ENCODE measurements around the gene VOPP1.
A peak's percentile ranks its signal among the peaks of the same experiment; 100 is the strongest.

Gene VOPP1

DNA sequence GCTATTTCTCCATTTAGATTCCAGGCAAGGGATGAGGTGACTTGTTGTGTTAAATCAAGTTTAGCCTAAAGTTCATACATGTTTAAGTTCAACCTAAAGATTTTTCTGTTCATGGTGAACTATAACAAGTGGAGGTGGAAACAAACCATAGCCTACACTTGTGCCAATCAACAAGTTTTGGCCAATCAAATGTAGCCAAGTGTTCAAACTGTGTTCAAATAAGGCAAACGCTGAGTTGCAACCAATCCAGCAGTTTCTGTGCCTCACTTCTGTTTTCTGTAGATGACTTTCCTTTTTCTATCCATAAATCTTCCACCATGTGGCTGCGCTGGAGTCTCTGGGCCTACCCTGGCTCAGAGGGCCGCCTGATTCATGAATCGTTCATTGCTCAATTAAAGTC lies 4.5 kb upstream of the VOPP1 start:
- DNase-seq = no peak

DNA sequence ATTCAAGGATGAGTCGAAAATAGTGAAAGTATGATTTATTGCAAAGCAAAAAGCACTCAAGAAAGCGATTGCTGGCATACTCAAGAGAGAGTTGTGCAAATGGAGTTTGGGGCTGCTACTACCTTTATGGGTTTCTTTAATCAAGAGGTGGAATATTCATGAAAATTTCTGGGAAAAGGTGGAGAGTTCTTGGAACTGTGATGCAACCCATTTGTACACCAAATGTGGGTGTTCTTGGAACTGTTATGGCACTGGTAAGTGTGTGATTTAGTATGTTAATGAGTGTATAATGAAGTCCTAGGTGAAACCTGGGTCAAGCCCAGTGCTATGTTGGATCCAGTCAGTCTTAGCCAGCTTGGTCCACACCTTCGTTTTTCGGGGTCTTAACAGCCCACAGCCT lies 3.4 kb upstream of the VOPP1 start:
- DNase-seq = no peak

DNA sequence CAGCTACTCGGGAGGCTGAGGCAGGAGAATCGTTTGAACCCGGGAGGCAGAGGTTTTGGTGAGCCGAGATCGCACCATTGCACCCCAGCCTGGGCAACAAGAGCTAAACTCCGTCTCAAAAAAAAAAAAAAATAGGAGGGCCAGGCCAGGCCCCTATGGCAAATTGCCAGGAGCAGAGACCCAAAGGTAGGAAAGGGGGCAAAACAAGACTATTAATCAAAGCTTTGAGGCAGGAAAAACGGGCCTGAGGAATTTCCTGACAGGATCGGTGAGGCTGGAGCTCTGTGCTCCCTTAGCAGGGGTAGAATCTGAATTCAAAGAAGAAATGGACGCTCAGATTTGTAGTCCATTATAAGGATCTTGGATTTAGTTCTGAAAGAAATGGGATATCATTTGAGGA lies 2.8 kb upstream of the VOPP1 start:
- no peak for DNase-seq

DNA sequence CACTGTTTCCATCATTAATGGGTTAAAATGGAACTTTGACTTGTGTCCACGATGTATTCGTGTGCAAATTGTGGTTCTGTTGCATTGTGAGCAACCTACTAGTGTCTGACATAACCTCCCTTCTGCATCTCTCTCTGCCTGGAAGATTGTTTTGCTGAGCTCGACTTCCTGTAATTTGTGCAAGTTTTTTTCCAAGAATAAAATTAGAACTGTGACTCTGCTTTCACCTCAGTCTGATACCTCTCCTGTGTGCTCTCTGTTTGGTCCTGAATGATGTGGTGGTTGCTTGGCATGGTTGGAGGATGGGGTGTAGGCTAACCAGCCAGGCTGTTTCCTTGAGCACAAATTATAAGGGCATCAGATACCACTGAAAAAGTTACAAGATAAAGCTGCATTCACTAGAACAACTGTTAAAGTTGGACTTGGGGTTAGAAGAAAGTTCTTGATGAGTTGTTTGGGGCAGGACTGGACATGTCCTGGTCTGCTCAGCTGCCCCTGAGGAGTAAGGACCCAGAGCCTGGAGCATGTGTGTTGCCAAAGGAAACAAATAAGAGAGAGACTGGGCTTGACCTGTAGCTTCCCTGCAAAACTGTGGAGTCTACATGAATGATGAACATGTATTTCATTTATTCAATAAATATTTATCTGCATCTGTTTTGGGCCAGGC lies 1.9 kb upstream of the VOPP1 start:
- DNase-seq = peak; percentile 28

DNA sequence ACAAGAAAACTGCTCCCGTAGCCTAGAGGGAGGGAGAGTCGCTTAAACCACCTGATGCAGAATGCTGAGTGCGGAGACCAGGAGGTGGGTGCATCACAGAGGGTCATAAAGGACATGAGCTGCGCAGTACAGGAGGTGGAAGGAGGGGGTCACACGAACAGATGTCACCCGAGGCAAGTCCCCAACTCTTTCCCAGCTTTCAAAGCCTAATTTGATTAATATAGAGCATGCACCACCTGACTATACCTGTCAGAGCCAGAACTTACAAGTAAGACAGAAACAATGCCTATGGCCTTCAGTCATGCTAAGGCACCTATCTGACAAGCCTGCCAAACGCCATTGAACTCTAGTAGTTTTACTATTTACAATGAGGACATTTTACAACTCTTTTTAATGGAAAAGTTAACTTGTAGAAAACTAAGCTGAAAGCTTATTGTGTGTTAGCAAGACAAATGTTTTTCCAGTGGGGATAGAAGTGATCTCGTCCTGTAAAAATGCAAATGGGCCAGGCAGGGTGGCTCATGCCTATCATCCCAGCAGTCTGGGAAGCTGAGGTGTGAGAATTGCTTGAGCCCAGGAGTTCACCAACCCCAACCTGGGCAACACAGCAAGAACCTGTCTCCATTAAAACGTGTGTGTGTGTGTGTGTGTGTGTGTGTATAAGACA lies 1.1 kb upstream of the VOPP1 start:
- DNase-seq = no peak

DNA sequence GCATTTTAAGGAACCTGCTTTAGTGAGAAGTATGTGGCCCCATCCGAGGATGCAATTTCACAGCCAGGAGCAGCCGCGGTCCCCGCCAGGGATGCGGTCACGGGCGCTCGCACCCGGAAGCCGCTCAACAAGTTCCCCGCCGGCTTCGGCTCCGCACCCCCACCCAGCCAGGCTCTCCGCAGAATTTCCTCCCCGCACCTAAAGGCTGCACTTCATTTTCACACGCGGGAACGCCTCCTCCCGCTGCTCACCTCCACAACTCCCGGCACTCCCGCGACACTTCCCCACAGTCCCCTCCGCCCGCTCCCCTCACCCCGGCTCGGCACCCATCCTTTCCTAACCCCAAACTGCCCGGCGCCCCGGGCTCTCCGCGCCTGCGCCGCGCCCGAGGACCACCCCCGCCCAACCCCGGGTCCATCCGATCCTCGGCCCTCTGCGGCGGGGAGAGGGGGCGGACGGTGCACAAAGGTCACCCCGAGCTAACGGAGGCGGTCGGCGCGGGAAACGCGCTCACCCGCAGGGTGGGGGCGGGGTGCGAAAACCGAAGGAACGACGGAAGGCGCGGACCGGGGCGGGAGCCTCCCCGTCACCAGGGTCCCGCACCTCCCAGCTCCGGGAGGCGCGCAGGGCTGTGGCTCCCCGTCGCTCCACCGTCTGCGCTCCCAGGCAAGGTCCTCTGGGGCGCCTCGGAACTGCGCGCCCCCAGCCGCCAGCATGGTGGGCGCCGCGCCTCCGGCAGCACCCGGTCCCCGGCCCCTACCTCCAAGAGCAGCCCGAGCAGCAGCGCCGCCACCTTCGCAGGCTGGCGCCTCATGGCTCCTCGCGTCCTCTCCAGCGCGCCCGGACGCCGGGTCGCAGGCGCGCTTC lies 558 bp downstream of the VOPP1 start:
- peak; percentile 67 for DNase-seq

DNA sequence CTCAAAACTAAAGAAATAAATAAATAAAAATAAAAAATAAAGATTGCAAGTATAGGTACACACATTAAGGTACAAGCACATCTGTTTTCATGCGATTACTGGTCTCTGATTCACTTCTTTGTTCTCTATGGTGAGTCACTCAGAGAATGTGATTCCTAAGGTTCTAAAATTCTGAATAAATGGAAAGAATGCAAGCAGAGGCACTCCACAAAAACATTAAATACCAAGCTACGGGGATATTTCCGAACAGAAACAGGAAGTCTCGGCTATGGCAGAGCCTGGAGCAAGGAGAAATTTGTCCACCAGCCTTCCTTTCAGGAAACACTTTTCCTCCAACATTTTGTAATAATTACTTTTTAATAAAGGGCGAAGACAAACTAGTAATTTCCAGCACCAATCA lies 1.4 kb downstream of the VOPP1 start:
- DNase-seq = no peak

DNA sequence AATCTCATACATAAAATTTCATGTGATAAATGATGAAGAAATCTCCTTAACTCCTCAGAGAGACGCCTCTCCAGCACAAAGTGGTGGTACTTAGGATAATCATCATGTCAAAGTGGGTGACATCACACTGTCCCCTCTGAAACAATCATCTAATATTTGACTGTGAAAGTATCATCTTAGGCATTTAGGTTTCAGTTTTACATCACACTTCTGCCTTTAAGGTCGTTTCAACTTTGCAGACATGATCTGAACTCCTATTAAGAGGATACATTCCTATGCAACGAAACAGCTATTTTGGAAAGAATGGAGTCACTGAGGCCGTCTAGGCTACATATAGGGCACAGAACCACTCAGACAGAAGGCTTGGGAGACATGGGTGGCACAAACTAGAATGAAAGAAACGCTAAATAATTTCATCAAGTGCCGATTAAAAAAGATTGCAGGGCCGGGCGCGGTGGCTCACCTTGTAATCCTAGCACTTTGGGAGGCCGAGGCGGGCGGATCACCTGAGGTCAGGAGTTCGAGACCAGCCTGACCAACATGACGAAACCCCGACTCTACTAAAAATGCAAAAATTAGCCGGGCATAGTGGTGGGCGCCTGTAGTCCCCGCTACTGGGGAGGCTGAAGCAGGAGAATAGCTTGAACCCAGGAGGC lies 2.0 kb downstream of the VOPP1 start:
- DNase-seq = no peak

DNA sequence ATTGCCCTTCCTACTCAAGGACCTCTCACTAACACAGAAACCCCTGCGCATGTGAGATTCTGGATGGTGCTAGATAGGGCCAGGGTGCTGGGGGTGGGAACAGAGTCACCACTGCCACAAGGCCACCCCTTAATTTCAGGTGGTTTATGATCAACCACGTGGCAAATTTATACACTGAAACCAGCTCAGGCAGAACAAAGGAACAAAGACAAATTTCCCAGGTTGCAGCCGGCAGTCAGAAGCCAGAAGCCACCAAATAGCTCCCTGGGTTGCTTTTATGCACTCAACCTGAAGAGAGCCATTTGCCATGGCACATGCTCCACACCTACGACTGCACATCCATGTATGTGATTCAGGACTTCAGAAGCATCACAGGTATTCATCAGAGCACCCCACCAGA lies 2.5 kb downstream of the VOPP1 start:
- peak; percentile 44 for DNase-seq

DNA sequence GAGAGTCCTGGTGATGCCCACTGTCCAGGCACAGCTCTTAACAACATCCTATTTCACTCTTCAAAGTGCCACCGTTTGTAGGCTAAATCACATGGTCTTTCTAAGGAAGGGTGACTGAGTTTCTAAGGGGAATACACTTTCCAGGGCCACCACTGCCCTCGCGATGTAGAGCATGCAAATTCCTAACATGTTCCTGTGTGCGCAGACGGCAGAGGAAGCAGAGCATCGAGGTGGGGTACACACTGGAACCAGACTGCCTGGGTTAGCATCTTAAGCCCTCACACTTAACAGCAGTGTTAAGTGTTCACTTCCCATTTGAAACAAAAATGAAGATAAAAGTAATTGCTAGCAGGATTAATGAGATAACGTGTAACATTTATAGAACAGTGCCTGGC lies 3.0 kb downstream of the VOPP1 start:
- no peak for DNase-seq

DNA sequence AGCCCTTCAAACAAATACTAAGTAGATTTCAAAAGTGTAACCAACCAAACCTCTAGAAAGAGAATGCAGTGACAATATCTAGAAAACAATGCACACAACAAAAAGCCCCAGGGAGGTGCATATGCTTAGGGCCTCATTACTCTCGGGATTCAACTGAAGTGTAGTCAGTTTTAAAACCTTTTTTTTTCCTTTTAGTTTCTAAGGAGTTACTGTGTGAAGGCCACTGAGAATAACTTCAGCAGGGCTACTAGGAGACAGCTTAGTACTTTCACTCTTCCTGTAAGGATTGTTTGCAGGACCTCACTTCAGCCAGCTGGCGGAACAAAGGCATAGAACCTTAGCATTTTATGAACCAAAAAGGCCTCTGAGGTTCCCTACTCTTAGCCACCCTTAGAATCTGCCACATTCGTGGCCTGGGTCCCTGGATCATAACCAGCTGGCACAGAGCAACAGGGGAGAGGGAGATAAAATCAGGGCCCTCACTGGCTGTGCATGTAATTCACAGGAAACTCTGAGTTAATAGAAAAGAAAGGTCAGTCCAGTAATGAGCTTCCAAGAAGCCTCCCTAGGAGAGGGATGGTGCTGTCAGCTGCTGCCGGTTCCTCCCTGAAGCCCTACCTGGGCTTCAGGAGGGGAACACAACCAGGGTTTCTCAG lies 3.6 kb downstream of the VOPP1 start:
- no peak for DNase-seq

DNA sequence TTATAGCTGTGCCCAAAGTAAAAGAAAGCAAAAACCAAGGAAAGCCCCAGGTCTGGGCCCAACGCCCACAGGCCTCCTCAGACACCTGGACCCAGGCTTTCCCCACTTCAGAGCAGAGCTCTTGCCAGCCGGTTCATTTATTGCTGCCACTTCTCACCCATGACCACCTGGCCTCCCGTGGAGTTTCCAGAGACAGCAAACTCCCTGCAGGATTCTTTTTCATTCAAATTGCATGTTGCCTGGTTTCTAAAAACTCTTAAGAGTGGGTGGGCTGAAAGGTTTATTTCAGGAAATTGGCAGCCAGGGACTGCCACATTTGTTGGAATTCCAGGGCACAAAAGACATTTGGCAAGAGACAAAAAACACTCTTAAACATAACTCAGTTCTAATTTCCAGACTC lies 4.7 kb downstream of the VOPP1 start:
- DNase-seq = no peak

DNA sequence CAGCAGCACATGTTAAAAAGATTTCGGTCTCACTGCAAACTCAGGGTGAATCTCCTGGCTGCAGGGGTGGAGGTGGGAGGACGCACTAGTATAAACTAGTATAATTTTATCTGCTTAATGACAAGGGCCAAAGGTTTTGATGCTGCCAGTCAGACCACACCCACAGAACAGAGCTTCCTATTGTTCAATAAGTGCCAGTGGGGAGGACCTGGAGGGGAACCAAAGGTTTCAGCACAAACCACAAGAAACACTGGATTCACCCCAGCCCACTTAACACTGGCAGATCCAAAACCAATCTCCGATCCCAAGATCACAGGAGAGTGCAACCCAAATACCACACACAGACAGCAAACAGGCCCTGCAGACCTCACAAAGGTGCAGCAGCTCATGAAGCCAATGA lies 6.6 kb downstream of the VOPP1 start:
- no peak for DNase-seq

DNA sequence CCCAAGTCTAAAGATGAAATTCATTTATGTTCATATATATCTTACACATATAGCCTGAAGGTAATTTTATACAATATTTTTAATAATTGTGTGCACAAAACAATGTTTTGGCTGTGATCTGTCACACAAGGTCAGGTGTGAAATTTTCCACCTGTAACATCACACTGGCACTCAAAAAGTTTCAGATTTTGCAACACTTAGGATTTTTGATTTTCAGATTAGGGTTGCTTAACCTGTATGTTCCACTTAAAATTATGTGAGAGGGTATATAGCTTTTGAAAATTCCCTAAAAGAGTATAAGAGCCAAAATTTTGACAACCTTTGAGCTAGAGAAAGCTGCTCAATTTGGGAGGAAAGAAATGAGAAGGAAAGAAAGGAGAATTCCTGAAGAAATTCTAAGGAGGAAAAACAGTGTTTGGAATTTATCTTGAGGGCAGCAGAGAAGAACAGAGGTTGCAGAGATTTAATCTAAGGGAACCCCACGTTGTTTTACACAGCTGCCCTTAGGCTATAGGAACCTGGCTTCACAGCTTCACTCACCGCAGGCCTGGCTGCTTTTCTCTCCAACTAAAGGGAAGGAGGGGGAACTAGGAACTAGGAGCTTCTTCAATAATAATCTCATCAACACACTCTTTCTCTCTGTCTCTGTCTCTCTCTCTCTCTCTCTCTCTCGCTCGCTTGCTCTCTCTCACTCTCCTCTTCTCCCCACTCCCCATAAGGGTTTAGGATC lies 8.5 kb downstream of the VOPP1 start:
- no peak for DNase-seq

DNA sequence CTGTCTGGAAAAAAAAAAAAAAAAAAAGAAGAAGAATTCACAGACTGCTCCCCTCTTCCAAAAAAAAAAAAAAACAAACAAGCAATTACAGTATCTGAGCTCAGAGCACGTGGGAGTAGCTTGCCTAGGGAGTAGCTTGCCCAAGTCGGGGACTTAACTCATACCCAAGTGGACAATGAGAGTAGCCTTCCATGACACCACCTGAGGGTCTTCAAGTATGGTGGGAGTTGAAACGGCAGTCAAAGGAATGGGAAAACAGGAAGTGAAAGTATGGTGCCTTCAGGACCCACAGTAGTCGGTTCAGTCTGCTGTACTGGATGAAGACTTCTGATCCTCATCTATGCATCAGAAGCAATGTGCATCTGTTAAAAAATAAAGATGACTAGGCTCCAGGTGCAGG lies 10.6 kb downstream of the VOPP1 start:
- no peak for DNase-seq

DNA sequence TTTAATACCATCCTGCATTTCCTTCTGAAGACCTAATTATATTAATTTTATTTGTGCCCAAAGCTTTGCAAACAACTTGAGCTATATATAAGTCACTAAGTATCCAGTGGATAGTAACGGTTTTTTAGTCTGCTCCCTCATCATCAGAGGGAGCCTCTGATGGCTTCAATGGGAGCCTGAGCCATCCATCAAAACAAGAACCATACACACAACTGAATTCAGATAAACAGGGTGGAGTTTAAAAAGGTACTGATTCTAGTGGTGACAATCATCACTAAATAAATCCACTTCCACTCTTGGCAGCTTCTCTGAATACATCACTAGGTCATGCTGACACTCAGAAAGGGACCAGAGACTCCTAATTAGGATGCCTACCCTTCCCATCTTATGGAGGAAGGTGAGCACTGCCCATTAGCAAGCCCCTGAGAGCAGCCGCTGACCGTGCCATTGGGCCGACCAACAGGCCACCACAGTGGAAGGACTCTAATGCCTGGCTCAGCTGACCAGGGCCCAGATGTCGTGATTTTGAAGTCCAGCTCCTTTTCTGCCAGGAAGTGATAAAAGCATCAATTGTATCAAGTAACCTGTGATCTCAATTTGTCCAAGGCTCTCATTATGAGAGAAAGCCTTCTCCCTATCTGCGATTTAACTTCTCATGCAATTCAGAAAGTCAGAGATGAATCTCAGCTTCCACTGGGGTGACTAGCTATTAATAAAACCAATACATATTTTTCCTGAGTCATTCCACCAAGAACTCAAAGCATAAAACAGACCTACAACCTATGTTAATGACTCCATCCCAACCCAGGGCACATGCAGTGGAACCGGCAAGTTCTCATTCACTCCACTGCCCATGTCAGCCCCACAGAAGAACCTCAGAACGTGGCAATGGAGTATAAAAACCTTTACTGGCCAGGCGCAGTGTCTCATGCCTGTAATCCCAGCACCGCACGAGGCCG lies 13.1 kb downstream of the VOPP1 start:
- no peak for DNase-seq

DNA sequence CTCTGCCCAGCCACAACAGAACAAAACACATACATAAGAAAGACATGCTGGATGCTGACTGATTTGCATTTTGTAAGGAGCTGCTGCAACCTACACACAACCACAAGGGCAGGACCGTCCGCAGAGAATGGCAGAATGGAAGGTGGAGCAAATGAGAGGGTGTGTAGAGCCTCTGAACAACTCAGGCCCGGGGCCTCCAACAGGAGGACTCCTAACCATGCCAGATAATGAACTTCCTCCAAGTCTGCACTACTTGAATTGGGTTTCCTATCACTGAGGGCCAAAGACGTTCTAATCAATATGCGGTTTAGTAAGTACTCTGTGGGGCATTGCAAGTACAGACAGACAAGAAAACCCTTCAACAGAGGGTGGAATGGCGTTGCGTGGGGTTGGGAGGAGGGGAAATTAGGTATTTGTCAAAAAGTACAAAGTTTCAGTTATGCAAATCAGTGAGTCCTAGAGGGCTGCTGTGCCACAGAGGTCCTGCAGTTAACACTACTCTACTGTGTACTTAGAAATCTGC lies 14.6 kb downstream of the VOPP1 start:
- DNase-seq = no peak

DNA sequence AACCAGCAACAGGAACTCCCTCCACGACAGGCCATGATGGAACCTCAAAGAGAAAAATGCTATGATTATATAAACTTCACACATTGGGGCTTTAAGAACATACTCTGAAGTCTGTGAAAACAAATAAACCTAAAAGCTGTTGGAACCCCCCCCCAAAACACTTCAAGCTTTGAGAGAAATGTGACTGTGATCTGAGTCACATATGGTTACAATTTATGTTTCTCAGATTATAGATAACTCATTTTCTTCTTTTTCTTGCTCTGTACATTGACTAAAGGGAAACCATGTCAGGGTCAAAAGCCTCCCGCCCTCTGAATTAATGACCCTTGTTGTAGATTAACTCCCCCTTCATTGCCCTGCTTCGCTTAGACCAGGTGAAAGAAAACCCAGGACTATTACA lies 15.8 kb downstream of the VOPP1 start:
- no peak for DNase-seq

DNA sequence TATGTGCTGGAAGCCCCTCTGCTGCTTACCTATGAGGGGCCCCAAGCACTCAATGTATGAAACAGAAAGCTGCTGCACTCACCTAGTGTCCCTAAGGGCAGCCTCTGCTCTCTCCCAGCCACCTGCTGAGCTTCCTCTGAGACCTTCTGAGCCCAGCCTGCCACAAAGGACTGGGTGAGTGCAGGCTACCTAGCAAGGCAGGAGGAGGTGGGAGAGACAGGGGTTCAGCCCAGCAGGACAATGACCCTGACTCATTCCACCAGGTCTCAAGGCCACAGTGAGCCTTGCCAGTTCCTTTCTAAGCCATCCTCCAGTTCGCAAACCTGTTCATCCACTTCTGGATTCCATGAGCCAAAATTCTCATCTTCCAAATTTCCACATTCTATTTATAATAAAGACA lies 16.3 kb downstream of the VOPP1 start:
- no peak for DNase-seq

DNA sequence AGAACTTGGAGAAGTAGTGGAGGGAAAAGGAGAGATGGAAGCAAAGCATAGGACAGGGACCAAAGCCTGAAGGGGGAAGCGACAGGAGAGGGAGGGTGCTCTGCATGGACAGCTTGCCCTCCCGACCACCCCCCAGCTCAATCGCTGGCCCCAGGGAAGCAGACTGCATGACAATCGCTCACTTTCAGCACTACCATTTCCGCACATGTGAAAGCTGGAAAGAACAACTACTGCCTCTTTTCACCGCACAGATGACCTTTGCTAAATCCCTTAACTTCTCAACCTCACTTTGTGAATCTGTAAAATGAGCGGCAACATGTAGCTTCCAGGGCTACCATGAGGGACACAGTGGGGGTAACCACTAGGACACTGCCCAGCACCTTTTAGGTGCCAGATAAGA lies 17.1 kb downstream of the VOPP1 start:
- DNase-seq = no peak

DNA sequence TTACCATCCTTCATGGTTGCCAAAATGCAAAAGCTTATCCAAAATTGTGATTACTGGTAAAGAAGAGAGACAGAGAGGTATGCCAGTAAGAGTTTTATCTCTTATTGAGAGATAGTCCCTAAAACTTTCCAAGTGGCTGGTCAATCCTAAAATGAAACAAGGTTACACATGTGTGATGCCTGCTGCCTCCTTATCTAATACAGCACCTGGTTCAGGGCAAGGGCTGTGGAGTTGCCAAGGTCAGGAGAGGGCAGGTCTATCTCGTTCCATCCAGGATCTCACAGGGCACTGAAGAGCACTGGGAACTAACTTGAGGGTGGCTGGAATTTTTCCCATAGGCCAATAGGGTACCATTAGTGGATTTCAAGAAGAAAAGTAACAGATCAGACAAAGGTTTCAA lies 18.3 kb downstream of the VOPP1 start:
- DNase-seq = no peak
